Lower leg skin (tissue), 4 donors: ENCODE measurements around the gene ZNF398. TPM values are rescaled to one million over a fixed set of nuclear protein-coding genes. Genes with fewer than 3 reads are reported as not detected.

Experiments
- DNase-seq, 2 donors: peaks; one replicate each; pipeline ENCODE4 v3.0.0-alpha.2; 2019; ENCODE audit warnings: low spot score in 2 of 2
- H3K4me3 ChIP-seq: fragments of 200-600 bp; sonication (generic); 2 replicates; pipeline ENCODE4 v1.5.1; 2017; ENCODE audit warnings: mild to moderate bottlenecking, low read depth; ENCODE audit not compliant: poor library complexity, severe bottlenecking
- CTCF ChIP-seq, 3 donors: fragments of 450-650 bp; IDR thresholded peaks; one replicate each; pipeline ENCODE4 v1.5.1; 2016; ENCODE audit warnings: antibody characterized with exemption in 3 of 3, mild to moderate bottlenecking in 3 of 3, moderate library complexity in 2 of 3
- POLR2A ChIP-seq, 2 donors: fragments of 450-650 bp; IDR thresholded peaks; one replicate each; pipeline ENCODE4 v1.6.1; 2016 to 2017; ENCODE audit warnings: antibody characterized with exemption in 2 of 2, mild to moderate bottlenecking in 1 of 2, moderate library complexity in 1 of 2
- WGBS, 2 donors: methylation state at CpG; one replicate each; pipeline ENCODE4 v1.1.5; 2018; 5-methylcytosine and 5-hydroxymethylcytosine counted together
- intact Hi-C: fragments of 100-400 bp; cut with DNase I; formaldehyde crosslinking; loops from one replicate; pipeline ENCODE4 v1.15.0; 2023; ENCODE audit warnings: low total_unique reads
- total RNA-seq, 4 donors: library from RNA; depleted of rRNA; stranded (reverse); fragments of >200 nt; gene quantifications; one replicate each; pipeline ENCODE4 v1.1.0, GENCODE V29; 2016

Gene ZNF398
- total RNA-seq, 4 donors from 2014 or later = 20.9 to 47.8 (median 30.4) TPM

- intact Hi-C loops = no loop called here
- no peak for DNase-seq
- TF ChIP-seq POLR2A (IDR thresholded peaks at IDR 0.05) = no peak
- no peak for TF ChIP-seq CTCF (IDR thresholded peaks at IDR 0.05)
- no peak overlapping the region for H3K4me3 ChIP-seq
- 59 to 63% methylated on average over 2 of the region's 2 CpGs for WGBS, 2 donors
These were observed 41.0 kb downstream of the ZNF398 start for GRCh38 chr7:149188213-149188612.

GRCh38 chr7:149188637-149189259, 41.5 kb downstream of the ZNF398 start:
- no peak overlapping the region for H3K4me3 ChIP-seq
- 61 to 70% methylated on average over 12 of the region's 12 CpGs for WGBS, 2 donors
- intact Hi-C loops = no loop called here
- DNase-seq = peak in 1 of 2 donors; percentile 8
- TF ChIP-seq CTCF (IDR thresholded peaks at IDR 0.05) = no peak
- TF ChIP-seq POLR2A (IDR thresholded peaks at IDR 0.05) = no peak

- intact Hi-C loops = no loop called here
- no peak for DNase-seq
- H3K4me3 ChIP-seq = no peak overlapping the region
- 58 to 60% methylated on average over 5 of the region's 5 CpGs for WGBS, 2 donors
- no peak for TF ChIP-seq POLR2A (IDR thresholded peaks at IDR 0.05)
- TF ChIP-seq CTCF (IDR thresholded peaks at IDR 0.05) = no peak
These were observed 44.6 kb downstream of the ZNF398 start for GRCh38 chr7:149191851-149192250.

GRCh38 chr7:149194799-149195179, 47.5 kb downstream of the ZNF398 start:
- intact Hi-C loops = no loop called here
- TF ChIP-seq POLR2A (IDR thresholded peaks at IDR 0.05) (no peak), CTCF (IDR thresholded peaks at IDR 0.05) (no peak)
- H3K4me3 ChIP-seq = no peak overlapping the region
- no peak for DNase-seq
- WGBS, 2 donors = 64 to 68% methylated on average over 4 of the region's 4 CpGs

- TF ChIP-seq CTCF (IDR thresholded peaks at IDR 0.05) (no peak), POLR2A (IDR thresholded peaks at IDR 0.05) (no peak)
- intact Hi-C loops = no loop called here
- DNase-seq = peak; percentile 84 to 97
- H3K4me3 ChIP-seq = peak within 1 kb of the TSS; percentile 83
- WGBS, 2 donors = 0% methylated on average over 22 to 62 of the region's 97 CpGs
These were observed 48.2 kb downstream of the ZNF398 start, which contains the start of gene ZNF282 for GRCh38 chr7:149195180-149196150. Gene ZNF282 (plus strand): TSS chr7:149195546. CDS start chr7:149195590, 44 bp downstream.
